ENCODE measurements around the gene TGM6.

The TGM6 gene

GRCh38 chr20:2380601-2381000 lies at the start of gene TGM6:
TGM6 (plus strand) TSS chr20:2380901; CDS start chr20:2380969, 68 bp downstream.
- no peak for DNase-seq

GRCh38 chr20:2331106-2331505 lies 49.6 kb upstream of the TGM6 start:
- DNase-seq, result no peak

GRCh38 chr20:2331901-2332565 lies 48.7 kb upstream of the TGM6 start:
- no peak for DNase-seq

- DNase-seq, result no peak
Observed at GRCh38 chr20:2332711-2333110, 48.0 kb upstream of the TGM6 start.

GRCh38 chr20:2333821-2334220 lies 46.9 kb upstream of the TGM6 start:
- DNase-seq, result no peak

- no peak for DNase-seq
Observed at GRCh38 chr20:2335096-2335870, 45.4 kb upstream of the TGM6 start.

GRCh38 chr20:2336471-2336870 lies 44.2 kb upstream of the TGM6 start:
- DNase-seq, result no peak

GRCh38 chr20:2337142-2337541 lies 43.6 kb upstream of the TGM6 start:
- no peak for DNase-seq

- DNase-seq, result no peak
Observed at GRCh38 chr20:2338411-2339066, 42.2 kb upstream of the TGM6 start.

GRCh38 chr20:2340136-2340535 lies 40.6 kb upstream of the TGM6 start:
- DNase-seq, result no peak

GRCh38 chr20:2340823-2341222 lies 39.9 kb upstream of the TGM6 start:
- DNase-seq, result no peak

GRCh38 chr20:2341336-2341735 lies 39.4 kb upstream of the TGM6 start:
- DNase-seq, result no peak

GRCh38 chr20:2342243-2342642 lies 38.5 kb upstream of the TGM6 start:
- DNase-seq, result no peak

GRCh38 chr20:2346188-2346587 lies 34.5 kb upstream of the TGM6 start:
- no peak for DNase-seq

- DNase-seq, result no peak
Observed at GRCh38 chr20:2348336-2348735, 32.4 kb upstream of the TGM6 start.

- no peak for DNase-seq
Observed at GRCh38 chr20:2349801-2350200, 30.9 kb upstream of the TGM6 start.

- DNase-seq, result no peak
Observed at GRCh38 chr20:2350606-2351005, 30.1 kb upstream of the TGM6 start.

GRCh38 chr20:2353231-2353630 lies 27.5 kb upstream of the TGM6 start:
- DNase-seq, result no peak

GRCh38 chr20:2357114-2357513 lies 23.6 kb upstream of the TGM6 start:
- no peak for DNase-seq

GRCh38 chr20:2358006-2358405 lies 22.7 kb upstream of the TGM6 start:
- DNase-seq, result no peak

GRCh38 chr20:2361035-2361593 lies 19.6 kb upstream of the TGM6 start:
- DNase-seq, result no peak

GRCh38 chr20:2363187-2363586 lies 17.5 kb upstream of the TGM6 start:
- no peak for DNase-seq

GRCh38 chr20:2363587-2363986 lies 17.1 kb upstream of the TGM6 start:
- DNase-seq, result no peak

- DNase-seq, result no peak
Observed at GRCh38 chr20:2364044-2364443, 16.7 kb upstream of the TGM6 start.
